Retinal pigment epithelial cell (primary cell): ENCODE data around the gene SPEG.

Experiments
- DNase-seq: peaks from one replicate; pipeline ENCODE4 v3.0.0-alpha.2; 2010; ENCODE audit warnings: low read depth
- H3K4me3 ChIP-seq: 2 replicates; pipeline ENCODE4 v1.5.1; 2011; ENCODE audit warnings: mild to moderate bottlenecking, low read length, control low read depth, moderate library complexity
- CTCF ChIP-seq: conservative IDR thresholded peaks from 2 replicates; pipeline ENCODE4 v1.5.1; 2011; ENCODE audit warnings: low read depth, low read length, control low read depth, inconsistent platforms

SPEG gene

GRCh38 chr2:219475697-219476651, 41.3 kb downstream of the SPEG start:
- TF ChIP-seq CTCF, result peak; percentile 97
- DNase-seq, result no peak
- no peak overlapping the region for H3K4me3 ChIP-seq

- no peak for TF ChIP-seq CTCF
- DNase-seq, result no peak
- no peak overlapping the region for H3K4me3 ChIP-seq
These were observed 42.1 kb downstream of the SPEG start for GRCh38 chr2:219476652-219477151.

GRCh38 chr2:219477179-219477578, 42.5 kb downstream of the SPEG start:
- TF ChIP-seq CTCF, result no peak
- no peak for DNase-seq
- no peak overlapping the region for H3K4me3 ChIP-seq

GRCh38 chr2:219477815-219478214, 43.2 kb downstream of the SPEG start:
- no peak for TF ChIP-seq CTCF
- H3K4me3 ChIP-seq, result no peak overlapping the region
- DNase-seq, result no peak

- no peak overlapping the region for H3K4me3 ChIP-seq
- no peak for TF ChIP-seq CTCF
- DNase-seq, result no peak
These were observed 44.3 kb downstream of the SPEG start for GRCh38 chr2:219478916-219479315.

GRCh38 chr2:219480004-219480403, 45.4 kb downstream of the SPEG start:
- no peak for DNase-seq
- no peak for TF ChIP-seq CTCF
- H3K4me3 ChIP-seq, result no peak overlapping the region

GRCh38 chr2:219482674-219483405, 48.2 kb downstream of the SPEG start:
- no peak for DNase-seq
- TF ChIP-seq CTCF, result no peak
- no peak overlapping the region for H3K4me3 ChIP-seq
